ENCODE measurements around the gene KCNRG.
"Not testable (repeated sequence)": the region's sequence is repeated elsewhere in the genome, so short reads cannot be mapped to it uniquely, and the experiment has no call there.

KCNRG gene

GRCh38 chr13:50055454-50055853, 40.2 kb downstream of the KCNRG start:
- Histone ChIP-seq H3K27me3 (no peaks in the 10 kb centered on the region), H4K20me1 (peaks cover 4 to 52% (median 25%) of the 10 kb centered on the region in 11 experiments; a peak in 18 of 22 replicates), H3K4me1 (peaks cover 0 to 5% (median 0%) of the 10 kb centered on the region in 10 experiments; a peak in 1 of 20 replicates), H3K4me3 (no peak overlapping the region), H3K36me3 (peaks cover 69 to 98% (median 89%) of the 10 kb centered on the region in 11 experiments), H3K9me3 (replicated peaks in 1 of 11) (no peaks in the 10 kb centered on the region; a peak in 2 of 22 replicates), H3K4me2 (no peak overlapping the region), H3K27ac (no peak overlapping the region), H3K9ac (no peak overlapping the region)
- no peak for TF ChIP-seq Cebpa-rat (IDR thresholded peaks at IDR 0.05)

- no peak for TF ChIP-seq Cebpa-rat (IDR thresholded peaks at IDR 0.05)
- Histone ChIP-seq H3K27me3 (no peaks in the 10 kb centered on the region), H3K4me1 (no peaks in the 10 kb centered on the region), H3K27ac (no peak overlapping the region; a peak in 1 of 22 replicates), H3K4me2 (no peak overlapping the region), H3K9me3 (replicated peaks in 1 of 11) (no peaks in the 10 kb centered on the region), H4K20me1 (peaks cover 0 to 36% (median 17%) of the 10 kb centered on the region in 11 experiments; a peak in 13 of 22 replicates), H3K9ac (no peak overlapping the region), H3K4me3 (no peak overlapping the region), H3K36me3 (peaks cover 59 to 94% (median 80%) of the 10 kb centered on the region in 11 experiments)
Observed at GRCh38 chr13:50060718-50061117, 45.5 kb downstream of the KCNRG start.

DNA sequence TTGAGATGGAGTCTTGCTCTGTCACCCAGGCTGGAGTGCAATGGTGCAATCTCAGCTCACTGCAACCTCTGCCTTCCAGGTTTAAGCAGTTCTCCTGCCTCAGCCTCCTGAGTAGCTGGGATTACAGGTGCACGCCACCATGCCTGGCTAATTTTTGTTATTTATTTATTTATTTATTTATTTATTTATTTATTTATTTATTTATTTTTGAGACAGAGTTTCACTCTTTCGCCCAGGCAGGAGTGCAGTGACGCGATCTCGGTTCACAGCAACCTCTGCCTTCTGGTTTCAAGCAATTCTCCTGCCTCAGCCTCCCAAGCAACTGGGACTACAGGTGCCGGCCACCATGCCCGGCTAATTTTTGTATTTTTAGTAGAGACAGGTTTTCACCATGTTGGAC, 47.1 kb downstream of the KCNRG start:
- Histone ChIP-seq H3K36me3 (peaks cover 64 to 94% (median 85%) of the 10 kb centered on the region in 11 experiments), H4K20me1 (peaks cover 0 to 49% (median 18%) of the 10 kb centered on the region in 11 experiments; a peak in 12 of 22 replicates)
- not testable (repeated sequence) for H3K4me3 ChIP-seq; H3K9me3 ChIP-seq (replicated peaks in 1 of 11); H3K4me2 ChIP-seq; H3K9ac ChIP-seq; H3K4me1 ChIP-seq; H3K27me3 ChIP-seq; H3K27ac ChIP-seq

GRCh38 chr13:50065712-50066111, 50.5 kb downstream of the KCNRG start:
- Histone ChIP-seq H3K36me3 (peaks cover 60 to 95% (median 86%) of the 10 kb centered on the region in 11 experiments), H4K20me1 (peaks cover 0 to 64% (median 25%) of the 10 kb centered on the region in 11 experiments; a peak in 14 of 22 replicates), H3K4me2 (no peak overlapping the region), H3K27me3 (no peaks in the 10 kb centered on the region), H3K9me3 (replicated peaks in 1 of 11) (no peaks in the 10 kb centered on the region), H3K4me3 (no peak overlapping the region), H3K9ac (no peak overlapping the region), H3K4me1 (peaks cover 0 to 26% (median 6%) of the 10 kb centered on the region in 10 experiments; a peak in 10 of 20 replicates), H3K27ac (no peak overlapping the region)
- no peak for TF ChIP-seq Cebpa-rat (IDR thresholded peaks at IDR 0.05)

GRCh38 chr13:50068508-50068907, 53.3 kb downstream of the KCNRG start:
- Histone ChIP-seq H3K9ac (no peak overlapping the region), H3K4me2 (peak overlapping the region in 1 of 11 experiments; percentile 69; a peak in 3 of 22 replicates), H3K36me3 (peaks cover 42 to 87% (median 70%) of the 10 kb centered on the region in 11 experiments), H3K4me3 (no peak overlapping the region), H3K9me3 (replicated peaks in 1 of 11) (no peaks in the 10 kb centered on the region), H4K20me1 (peaks cover 0 to 75% (median 20%) of the 10 kb centered on the region in 11 experiments; a peak in 14 of 22 replicates), H3K4me1 (peaks cover 0 to 49% (median 23%) of the 10 kb centered on the region in 10 experiments; a peak in 16 of 20 replicates), H3K27me3 (no peaks in the 10 kb centered on the region), H3K27ac (peak overlapping the region in 3 of 11 experiments; percentile 13 to 44 (median 14); a peak in 4 of 22 replicates)
- TF ChIP-seq Cebpa-rat (IDR thresholded peaks at IDR 0.05), result 0 out of 22 replicates have a peak, but pooled peaks of 1 of the 11 experiments have one; percentile 14

DNA sequence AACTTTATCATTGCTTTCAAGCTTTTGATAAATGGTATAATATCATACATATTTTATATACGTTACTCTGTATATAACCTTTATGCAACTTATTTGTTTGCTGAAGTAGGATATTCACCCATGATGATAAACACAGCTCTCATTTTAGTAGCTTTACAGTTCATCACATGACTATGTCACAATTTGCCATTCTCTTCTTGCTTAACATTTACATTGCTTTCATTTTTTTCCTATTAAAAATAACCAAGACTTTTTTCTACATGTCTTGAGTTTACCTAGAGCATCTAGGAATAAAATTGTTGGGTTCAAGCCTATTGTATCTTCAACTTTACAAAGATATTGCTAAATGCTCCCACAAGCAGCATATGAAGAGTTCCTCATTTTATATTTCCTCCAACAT, 54.0 kb downstream of the KCNRG start:
- Histone ChIP-seq H4K20me1 (peaks cover 0 to 83% (median 20%) of the 10 kb centered on the region in 11 experiments; a peak in 14 of 22 replicates), H3K4me2 (peak overlapping the region in 4 of 11 experiments; percentile 9 to 69 (median 44); a peak in 4 of 22 replicates), H3K9ac (no peak overlapping the region), H3K27ac (peak overlapping the region in 9 of 11 experiments; percentile 2 to 44 (median 32); a peak in 11 of 22 replicates), H3K27me3 (no peaks in the 10 kb centered on the region), H3K9me3 (replicated peaks in 1 of 11) (no peaks in the 10 kb centered on the region), H3K4me3 (no peak overlapping the region), H3K36me3 (peaks cover 41 to 87% (median 64%) of the 10 kb centered on the region in 11 experiments), H3K4me1 (peaks cover 0 to 56% (median 30%) of the 10 kb centered on the region in 10 experiments; a peak in 16 of 20 replicates)
- no peak for TF ChIP-seq Cebpa-rat (IDR thresholded peaks at IDR 0.05)

GRCh38 chr13:50070186-50070585, 54.9 kb downstream of the KCNRG start:
- no peak overlapping the region for H3K9ac ChIP-seq
- H3K4me2 ChIP-seq, result peak overlapping the region in 3 of 11 experiments; percentile 9 to 69 (median 68); a peak in 3 of 22 replicates
- no peaks in the 10 kb centered on the region for H3K9me3 ChIP-seq (replicated peaks in 1 of 11)
- H3K36me3 ChIP-seq, result peaks cover 36 to 82% (median 62%) of the 10 kb centered on the region in 11 experiments
- no peaks in the 10 kb centered on the region for H3K27me3 ChIP-seq
- H3K4me1 ChIP-seq, result peaks cover 3 to 61% (median 35%) of the 10 kb centered on the region in 10 experiments; a peak in 17 of 20 replicates
- peaks cover 1 to 87% (median 24%) of the 10 kb centered on the region in 11 experiments; a peak in 16 of 22 replicates for H4K20me1 ChIP-seq
- peak overlapping the region in 7 of 11 experiments; percentile 2 to 44 (median 42); a peak in 10 of 22 replicates for H3K27ac ChIP-seq
- TF ChIP-seq Cebpa-rat (IDR thresholded peaks at IDR 0.05), result no peak
- no peak overlapping the region for H3K4me3 ChIP-seq
